HepG2 (cell line): ENCODE results near the gene MYO3B. TPM values are rescaled to one million over a fixed set of nuclear protein-coding genes. Genes with fewer than 3 reads are reported as not detected.

Experiments used
- ERF ChIP-seq: IDR thresholded peaks from 2 replicates; pipeline ENCODE4 v1.6.1; 2018; ENCODE audit warnings: missing biosample characterization, missing genetic modification reagents
- FOXA1 ChIP-seq, 2 experiments: fragments of 450-650 bp in 1 of 2; sonication (generic) in 1 of 2; formaldehyde crosslinking in 1 of 2; IDR thresholded peaks; 2 replicates each; pipeline versions ENCODE4 v1.4.0 to v1.6.1; 2016 to 2020; ENCODE audit warnings: missing genetic modification reagents in 1 of 2
- KLF16 ChIP-seq, 2 experiments: sonication (generic) in 1 of 2; formaldehyde crosslinking in 1 of 2; IDR thresholded peaks; 2 replicates each; pipeline versions ENCODE4 v1.6.1 to v1.8.0; 2016 to 2023; ENCODE audit warnings: missing genetic modification reagents in 2 of 2, missing compliant biosample characterization in 1 of 2
- MBD4 ChIP-seq: IDR thresholded peaks from 2 replicates; pipeline ENCODE4 v1.6.1; 2012; ENCODE audit warnings: low read length, inconsistent platforms, borderline replicate concordance
- NAIF1 ChIP-seq: sonication (generic); formaldehyde crosslinking; IDR thresholded peaks from 2 replicates; pipeline ENCODE4 v1.5.0; 2020; ENCODE audit warnings: mild to moderate bottlenecking, missing genetic modification reagents, borderline replicate concordance
- PLRG1 ChIP-seq: fragments of 450-650 bp; conservative IDR thresholded peaks from 2 replicates; pipeline ENCODE4 v1.6.1; 2016
- SALL2 ChIP-seq: sonication (generic); formaldehyde crosslinking; IDR thresholded peaks from 2 replicates; pipeline ENCODE4 v1.8.1; 2023; ENCODE audit warnings: mild to moderate bottlenecking, missing genetic modification reagents, inconsistent platforms
- SCMH1 ChIP-seq: sonication (generic); formaldehyde crosslinking; IDR thresholded peaks from 2 replicates; pipeline ENCODE4 v1.9.0; 2021; ENCODE audit warnings: missing genetic modification reagents, mild to moderate bottlenecking, borderline replicate concordance
- TAF15 ChIP-seq: fragments of 200-400 bp; formaldehyde crosslinking; IDR thresholded peaks from one replicate; pipeline ENCODE4 v1.6.1; 2018; ENCODE audit warnings: mild to moderate bottlenecking, low read depth, low read length; ENCODE audit not compliant: poor library complexity, severe bottlenecking
- TBL1XR1 ChIP-seq: fragments of 150-350 bp; IDR thresholded peaks from 2 replicates; pipeline ENCODE4 v1.6.1; 2014; ENCODE audit warnings: borderline replicate concordance, low read length; ENCODE audit not compliant: partially characterized antibody
- TRIM24 ChIP-seq: sonication (generic); formaldehyde crosslinking; IDR thresholded peaks from 2 replicates; pipeline ENCODE4 v1.8.0; 2022; ENCODE audit warnings: mild to moderate bottlenecking, missing genetic modification reagents
- ZNF33B ChIP-seq: sonication (generic); formaldehyde crosslinking; IDR thresholded peaks from 2 replicates; pipeline ENCODE4 v1.5.1; 2020; ENCODE audit warnings: mild to moderate bottlenecking, missing genetic modification reagents
- ZNF383 ChIP-seq: sonication (generic); formaldehyde crosslinking; IDR thresholded peaks from 2 replicates; pipeline ENCODE4 v1.4.0; 2020; ENCODE audit warnings: missing genetic modification reagents, mild to moderate bottlenecking, borderline replicate concordance
- ZNF749 ChIP-seq: sonication (generic); formaldehyde crosslinking; IDR thresholded peaks from 2 replicates; pipeline ENCODE4 v1.8.0; 2022; ENCODE audit warnings: mild to moderate bottlenecking, missing genetic modification reagents, moderate library complexity, borderline replicate concordance
- polyA plus RNA-seq, 8 experiments: library from polyadenylated mRNA; depleted of rRNA in 3 of 8; stranded (reverse) in 7 of 8; unstranded in 1 of 8; fragments of >200 nt; fragmentation: Illumina TruSeq in 4 of 8; extraction: Trizol in 4 of 8; gene quantifications; 2 replicates each; pipeline versions ENCODE4 v1.2.1 to v1.2.3, GENCODE V29; 2011 to 2016; ENCODE audit warnings: low read depth in 4 of 8, missing spikeins in 1 of 8, mixed read lengths in 1 of 8; ENCODE audit not compliant: insufficient read depth in 1 of 8
- total RNA-seq, 5 experiments: library from RNA; depleted of rRNA; stranded (reverse); fragments of >200 nt; fragmentation: Illumina TruSeq; extraction: Trizol; gene quantifications; 2 replicates each; pipeline ENCODE4 v1.2.3, GENCODE V29; 2016; ENCODE audit warnings: low read depth in 1 of 5
- TF ChIP-seq, protein P1 (sequence below): sonication (generic); formaldehyde crosslinking; conservative IDR thresholded peaks from 2 replicates; pipeline ENCODE4 v1.4.0; 2020; ENCODE audit warnings: missing genetic modification reagents
- TF ChIP-seq, protein P2 (sequence below): sonication (generic); formaldehyde crosslinking; IDR thresholded peaks from 2 replicates; pipeline ENCODE4 v1.5.0; 2020; ENCODE audit warnings: missing genetic modification reagents
- TF ChIP-seq, protein P3 (sequence below): sonication (generic); formaldehyde crosslinking; IDR thresholded peaks from 2 replicates; pipeline ENCODE4 v1.5.0; 2020; ENCODE audit warnings: missing genetic modification reagents
- TF ChIP-seq, protein P4 (sequence below): sonication (generic); formaldehyde crosslinking; IDR thresholded peaks from 2 replicates; pipeline ENCODE4 v1.4.0; 2020; ENCODE audit warnings: missing genetic modification reagents, borderline replicate concordance

MYO3B gene
- total and polyA plus RNA-seq, 2 of the 13 experiments (the other 11 are each of a cell fraction or from before 2014, with no cell fraction given) = 0.01 TPM; not detected in 1

- no peak for TF ChIP-seq NAIF1 (CRISPR knock-in tag)
- TF ChIP-seq MBD4 = peak; percentile 66; the same call in 1 of the 2 replicates
- no peak for TF ChIP-seq SCMH1 (CRISPR knock-in tag)
- TF ChIP-seq, protein P1, sequence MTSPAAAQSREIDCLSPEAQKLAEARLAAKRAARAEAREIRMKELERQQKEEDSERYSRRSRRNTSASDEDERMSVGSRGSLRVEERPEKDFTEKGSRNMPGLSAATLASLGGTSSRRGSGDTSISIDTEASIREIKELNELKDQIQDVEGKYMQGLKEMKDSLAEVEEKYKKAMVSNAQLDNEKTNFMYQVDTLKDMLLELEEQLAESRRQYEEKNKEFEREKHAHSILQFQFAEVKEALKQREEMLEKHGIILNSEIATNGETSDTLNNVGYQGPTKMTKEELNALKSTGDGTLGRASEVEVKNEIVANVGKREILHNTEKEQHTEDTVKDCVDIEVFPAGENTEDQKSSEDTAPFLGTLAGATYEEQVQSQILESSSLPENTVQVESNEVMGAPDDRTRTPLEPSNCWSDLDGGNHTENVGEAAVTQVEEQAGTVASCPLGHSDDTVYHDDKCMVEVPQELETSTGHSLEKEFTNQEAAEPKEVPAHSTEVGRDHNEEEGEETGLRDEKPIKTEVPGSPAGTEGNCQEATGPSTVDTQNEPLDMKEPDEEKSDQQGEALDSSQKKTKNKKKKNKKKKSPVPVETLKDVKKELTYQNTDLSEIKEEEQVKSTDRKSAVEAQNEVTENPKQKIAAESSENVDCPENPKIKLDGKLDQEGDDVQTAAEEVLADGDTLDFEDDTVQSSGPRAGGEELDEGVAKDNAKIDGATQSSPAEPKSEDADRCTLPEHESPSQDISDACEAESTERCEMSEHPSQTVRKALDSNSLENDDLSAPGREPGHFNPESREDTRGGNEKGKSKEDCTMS = no peak
- TF ChIP-seq FOXA1 (IDR thresholded peaks at IDR 0.05) = peak; percentile 93
- peak; percentile 92 for TF ChIP-seq FOXA1 (CRISPR knock-in tag; IDR thresholded peaks at IDR 0.05)
- TF ChIP-seq ZNF33B = no peak
- peak; percentile 60 for TF ChIP-seq TBL1XR1
- TF ChIP-seq, protein P2, sequence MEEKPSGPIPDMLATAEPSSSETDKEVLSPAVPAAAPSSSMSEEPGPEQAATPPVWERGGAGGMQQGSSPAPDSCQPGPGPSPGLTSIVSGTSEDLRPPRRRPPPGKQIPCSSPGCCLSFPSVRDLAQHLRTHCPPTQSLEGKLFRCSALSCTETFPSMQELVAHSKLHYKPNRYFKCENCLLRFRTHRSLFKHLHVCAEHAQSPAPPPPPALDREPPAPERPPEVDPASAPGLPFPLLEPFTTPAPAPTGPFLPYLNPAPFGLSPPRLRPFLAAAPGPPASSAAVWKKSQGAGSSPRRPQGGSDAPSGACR (CRISPR knock-in tag) = no peak
- no peak for TF ChIP-seq PLRG1
- TF ChIP-seq, protein P3, sequence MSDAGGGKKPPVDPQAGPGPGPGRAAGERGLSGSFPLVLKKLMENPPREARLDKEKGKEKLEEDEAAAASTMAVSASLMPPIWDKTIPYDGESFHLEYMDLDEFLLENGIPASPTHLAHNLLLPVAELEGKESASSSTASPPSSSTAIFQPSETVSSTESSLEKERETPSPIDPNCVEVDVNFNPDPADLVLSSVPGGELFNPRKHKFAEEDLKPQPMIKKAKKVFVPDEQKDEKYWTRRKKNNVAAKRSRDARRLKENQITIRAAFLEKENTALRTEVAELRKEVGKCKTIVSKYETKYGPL = no peak
- 0 out of 2 replicates have a peak, but pooled peaks have one; percentile 29 for TF ChIP-seq ERF (CRISPR knock-in tag)
- no peak for TF ChIP-seq TRIM24 (CRISPR knock-in tag)
- TF ChIP-seq KLF16 (CRISPR knock-in tag; IDR thresholded peaks at IDR 0.05) = peak in 1 of 2 experiments; percentile 81; a peak in 2 of 4 replicates
- TF ChIP-seq ZNF749 = no peak
- TF ChIP-seq TAF15 = no peak
- TF ChIP-seq SALL2 (CRISPR knock-in tag) = no peak
- TF ChIP-seq ZNF383 (CRISPR knock-in tag) = no peak
- TF ChIP-seq, protein P4, sequence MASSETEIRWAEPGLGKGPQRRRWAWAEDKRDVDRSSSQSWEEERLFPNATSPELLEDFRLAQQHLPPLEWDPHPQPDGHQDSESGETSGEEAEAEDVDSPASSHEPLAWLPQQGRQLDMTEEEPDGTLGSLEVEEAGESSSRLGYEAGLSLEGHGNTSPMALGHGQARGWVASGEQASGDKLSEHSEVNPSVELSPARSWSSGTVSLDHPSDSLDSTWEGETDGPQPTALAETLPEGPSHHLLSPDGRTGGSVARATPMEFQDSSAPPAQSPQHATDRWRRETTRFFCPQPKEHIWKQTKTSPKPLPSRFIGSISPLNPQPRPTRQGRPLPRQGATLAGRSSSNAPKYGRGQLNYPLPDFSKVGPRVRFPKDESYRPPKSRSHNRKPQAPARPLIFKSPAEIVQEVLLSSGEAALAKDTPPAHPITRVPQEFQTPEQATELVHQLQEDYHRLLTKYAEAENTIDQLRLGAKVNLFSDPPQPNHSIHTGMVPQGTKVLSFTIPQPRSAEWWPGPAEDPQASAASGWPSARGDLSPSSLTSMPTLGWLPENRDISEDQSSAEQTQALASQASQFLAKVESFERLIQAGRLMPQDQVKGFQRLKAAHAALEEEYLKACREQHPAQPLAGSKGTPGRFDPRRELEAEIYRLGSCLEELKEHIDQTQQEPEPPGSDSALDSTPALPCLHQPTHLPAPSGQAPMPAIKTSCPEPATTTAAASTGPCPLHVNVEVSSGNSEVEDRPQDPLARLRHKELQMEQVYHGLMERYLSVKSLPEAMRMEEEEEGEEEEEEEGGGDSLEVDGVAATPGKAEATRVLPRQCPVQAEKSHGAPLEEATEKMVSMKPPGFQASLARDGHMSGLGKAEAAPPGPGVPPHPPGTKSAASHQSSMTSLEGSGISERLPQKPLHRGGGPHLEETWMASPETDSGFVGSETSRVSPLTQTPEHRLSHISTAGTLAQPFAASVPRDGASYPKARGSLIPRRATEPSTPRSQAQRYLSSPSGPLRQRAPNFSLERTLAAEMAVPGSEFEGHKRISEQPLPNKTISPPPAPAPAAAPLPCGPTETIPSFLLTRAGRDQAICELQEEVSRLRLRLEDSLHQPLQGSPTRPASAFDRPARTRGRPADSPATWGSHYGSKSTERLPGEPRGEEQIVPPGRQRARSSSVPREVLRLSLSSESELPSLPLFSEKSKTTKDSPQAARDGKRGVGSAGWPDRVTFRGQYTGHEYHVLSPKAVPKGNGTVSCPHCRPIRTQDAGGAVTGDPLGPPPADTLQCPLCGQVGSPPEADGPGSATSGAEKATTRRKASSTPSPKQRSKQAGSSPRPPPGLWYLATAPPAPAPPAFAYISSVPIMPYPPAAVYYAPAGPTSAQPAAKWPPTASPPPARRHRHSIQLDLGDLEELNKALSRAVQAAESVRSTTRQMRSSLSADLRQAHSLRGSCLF = no peak
These were observed 20.8 kb upstream of the MYO3B start (continued) for GRCh38 chr2:170157025-170157684.
